Lung (tissue), 12 donors: Measurements from ENCODE around the gene MCEMP1. TPM values are rescaled to one million over a fixed set of nuclear protein-coding genes. Genes with fewer than 3 reads are reported as not detected.
"Not testable (repeated sequence)": the region's sequence is repeated elsewhere in the genome, so short reads cannot be mapped to it uniquely, and the experiment has no call there.

ENCODE experiments used
- ATAC-seq: fragments of 200-7000 bp; cut with Tn5 transposase; one replicate; pipeline ENCODE4 v1.9.1; 2020; ENCODE audit warnings: moderate number of reproducible peaks; ENCODE audit not compliant: insufficient read depth, low FRiP score
- DNase-seq, 3 donors: peaks; one replicate each; pipeline ENCODE4 v3.0.0-alpha.2; 2013 to 2017
- H3K27ac ChIP-seq, 2 donors: one replicate each; pipeline ENCODE4 v1.5.1; 2013; ENCODE audit warnings: mild to moderate bottlenecking in 2 of 2, moderate library complexity in 2 of 2, control low read depth in 1 of 2, inconsistent platforms in 1 of 2, low read depth in 1 of 2, low read length in 1 of 2
- H3K27me3 ChIP-seq, 3 donors: one replicate each; pipeline ENCODE4 v1.5.1; 2013; ENCODE audit warnings: low read length in 2 of 3; ENCODE audit not compliant: control insufficient read depth in 3 of 3, insufficient read depth in 3 of 3
- H3K36me3 ChIP-seq, 4 donors: one replicate each; pipeline ENCODE4 v1.5.1; 2013; ENCODE audit warnings: low read length in 4 of 4, mild to moderate bottlenecking in 1 of 4, moderate library complexity in 1 of 4; ENCODE audit not compliant: control insufficient read depth in 4 of 4, insufficient read depth in 4 of 4
- H3K4me1 ChIP-seq, 5 donors: one replicate each; pipeline ENCODE4 v1.5.1; 2013; ENCODE audit warnings: low read length in 5 of 5, mild to moderate bottlenecking in 2 of 5, moderate library complexity in 1 of 5; ENCODE audit not compliant: control insufficient read depth in 5 of 5, insufficient read depth in 5 of 5
- H3K4me3 ChIP-seq: one replicate; pipeline ENCODE4 v1.5.1; 2013; ENCODE audit warnings: mild to moderate bottlenecking, control low read depth, moderate library complexity
- H3K9ac ChIP-seq, 2 donors: one replicate each; pipeline ENCODE4 v1.5.1; 2013; ENCODE audit warnings: low read length in 2 of 2, control low read depth in 1 of 2; ENCODE audit not compliant: insufficient read depth in 1 of 2
- H3K9me3 ChIP-seq, 4 donors: one replicate each; pipeline ENCODE4 v1.5.1; 2013; ENCODE audit warnings: low read length in 3 of 4, mild to moderate bottlenecking in 1 of 4, moderate library complexity in 1 of 4; ENCODE audit not compliant: control insufficient read depth in 4 of 4, insufficient read depth in 3 of 4
- WGBS, 2 donors: extraction: QIAGEN DNeasy Blood & Tissue Kit; methylation state at CpG; one replicate each; pipeline ENCODE4 v1.1.7; 2013; 5-methylcytosine and 5-hydroxymethylcytosine counted together
- polyA plus RNA-seq, 2 donors: library from polyadenylated mRNA; stranded (reverse); fragments of 200-250 nt; gene quantifications; one replicate each; pipeline ENCODE4 v1.2.1, GENCODE V29; 2013
- total RNA-seq, 2 donors: library from RNA; depleted of rRNA in 1 of 2; stranded (reverse); fragments of >200 nt in 1 of 2; gene quantifications; one replicate each; pipeline ENCODE4 v1.2.1, GENCODE V29; 2014 to 2021
- TF ChIP-seq, protein P1 (sequence below): IDR thresholded peaks from 2 replicates; pipeline ENCODE4 v1.5.1; 2012; ENCODE audit warnings: mild to moderate bottlenecking; ENCODE audit errors: control extremely low read depth, extremely low read depth
- donor health status: control.
- donor health status: control.
- donor health status: Bipolar disorder and iron deficiency.
- donor health status: healthy.
- donor health status: DM: yes; HTN: yes; CAD: no.

MCEMP1 gene
- total and polyA plus RNA-seq, 4 donors = 2.5 to 298 (median 50.1) TPM

DNA sequence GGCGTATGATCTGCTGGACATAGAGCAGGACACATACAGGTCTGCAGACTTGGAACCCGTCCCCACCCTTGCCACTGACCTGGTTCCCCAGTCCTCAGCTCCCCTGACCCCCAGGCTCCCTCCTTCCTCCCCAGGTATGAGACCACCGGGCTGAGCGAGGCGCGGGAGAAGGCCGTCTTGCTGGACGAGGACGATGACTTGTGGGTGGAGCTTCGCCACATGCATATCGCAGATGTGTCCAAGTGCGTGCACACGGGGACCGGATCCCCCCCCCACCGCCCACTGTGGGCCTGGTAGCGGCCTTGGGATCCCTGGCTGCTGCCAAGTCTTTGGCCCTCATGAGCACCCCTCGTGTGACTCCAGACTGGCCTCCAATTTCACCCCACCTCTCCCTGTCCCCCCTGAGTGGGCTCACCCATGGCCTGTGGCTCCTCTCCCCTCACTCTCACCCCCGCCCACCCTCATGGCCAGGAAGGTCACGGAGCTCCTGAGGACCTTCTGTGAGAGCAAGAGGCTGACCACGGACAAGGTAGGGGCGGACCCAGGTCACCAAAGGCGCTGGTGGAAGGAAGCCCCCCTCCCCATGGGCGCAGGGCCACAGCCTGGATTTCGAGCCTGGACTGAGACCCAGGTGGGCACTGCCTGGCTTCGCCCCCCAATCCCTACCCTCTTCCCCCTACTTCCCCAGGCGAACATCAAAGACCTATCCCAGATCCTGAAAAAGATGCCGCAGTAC, 34.4 kb upstream of the MCEMP1 start:
- H3K36me3 ChIP-seq = peaks cover 0 to 21% (median 3%) of the 10 kb centered on the region in 4 donors
- ATAC-seq = no peak

DNA sequence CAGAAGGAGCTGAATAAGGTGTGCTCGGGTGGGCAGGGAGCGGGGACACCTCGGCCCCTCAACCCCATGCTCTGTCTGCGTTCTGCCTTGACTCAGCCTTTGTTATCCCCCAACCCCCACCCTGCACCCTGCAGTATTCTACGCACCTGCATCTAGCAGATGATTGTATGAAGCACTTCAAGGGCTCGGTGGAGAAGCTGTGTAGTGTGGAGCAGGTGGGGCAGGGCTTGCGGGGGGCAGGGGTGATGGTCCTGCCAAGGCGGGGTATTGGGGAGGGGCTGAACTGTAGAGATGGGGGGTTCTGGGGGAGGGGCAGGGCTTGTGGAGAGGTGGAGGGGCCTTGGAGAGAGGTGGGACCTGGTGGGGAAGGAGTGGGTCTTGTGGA, 33.9 kb upstream of the MCEMP1 start:
- Histone ChIP-seq H3K9me3 (peaks cover 0 to 2% (median 0%) of the 10 kb centered on the region in 4 donors), H3K4me3 (no peak overlapping the region), H3K4me1 (peaks cover 0 to 12% (median 0%) of the 10 kb centered on the region in 5 donors), H3K36me3 (peaks cover 0 to 24% (median 3%) of the 10 kb centered on the region in 4 donors), H3K27ac (no peak overlapping the region), H3K9ac (no peak overlapping the region), H3K27me3 (no peaks in the 10 kb centered on the region)
- ATAC-seq (no peak), DNase-seq (no peak)
- 93 to 97% methylated on average over 8 of the region's 8 CpGs for WGBS, 2 donors
- TF ChIP-seq, protein P1, sequence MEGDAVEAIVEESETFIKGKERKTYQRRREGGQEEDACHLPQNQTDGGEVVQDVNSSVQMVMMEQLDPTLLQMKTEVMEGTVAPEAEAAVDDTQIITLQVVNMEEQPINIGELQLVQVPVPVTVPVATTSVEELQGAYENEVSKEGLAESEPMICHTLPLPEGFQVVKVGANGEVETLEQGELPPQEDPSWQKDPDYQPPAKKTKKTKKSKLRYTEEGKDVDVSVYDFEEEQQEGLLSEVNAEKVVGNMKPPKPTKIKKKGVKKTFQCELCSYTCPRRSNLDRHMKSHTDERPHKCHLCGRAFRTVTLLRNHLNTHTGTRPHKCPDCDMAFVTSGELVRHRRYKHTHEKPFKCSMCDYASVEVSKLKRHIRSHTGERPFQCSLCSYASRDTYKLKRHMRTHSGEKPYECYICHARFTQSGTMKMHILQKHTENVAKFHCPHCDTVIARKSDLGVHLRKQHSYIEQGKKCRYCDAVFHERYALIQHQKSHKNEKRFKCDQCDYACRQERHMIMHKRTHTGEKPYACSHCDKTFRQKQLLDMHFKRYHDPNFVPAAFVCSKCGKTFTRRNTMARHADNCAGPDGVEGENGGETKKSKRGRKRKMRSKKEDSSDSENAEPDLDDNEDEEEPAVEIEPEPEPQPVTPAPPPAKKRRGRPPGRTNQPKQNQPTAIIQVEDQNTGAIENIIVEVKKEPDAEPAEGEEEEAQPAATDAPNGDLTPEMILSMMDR = no peak

More for the DNA sequence above, 34.4 kb upstream of the MCEMP1 start:
- TF ChIP-seq, protein P1 = no peak
- Histone ChIP-seq H3K9ac (no peak overlapping the region), H3K4me3 (no peak overlapping the region), H3K27me3 (no peaks in the 10 kb centered on the region), H3K4me1 (peaks cover 0 to 12% (median 0%) of the 10 kb centered on the region in 5 donors), H3K27ac (no peak overlapping the region), H3K9me3 (peaks cover 0 to 2% (median 0%) of the 10 kb centered on the region in 4 donors)
- 92 to 94% methylated on average over 27 of the region's 27 CpGs for WGBS, 2 donors
- no peak for DNase-seq

DNA sequence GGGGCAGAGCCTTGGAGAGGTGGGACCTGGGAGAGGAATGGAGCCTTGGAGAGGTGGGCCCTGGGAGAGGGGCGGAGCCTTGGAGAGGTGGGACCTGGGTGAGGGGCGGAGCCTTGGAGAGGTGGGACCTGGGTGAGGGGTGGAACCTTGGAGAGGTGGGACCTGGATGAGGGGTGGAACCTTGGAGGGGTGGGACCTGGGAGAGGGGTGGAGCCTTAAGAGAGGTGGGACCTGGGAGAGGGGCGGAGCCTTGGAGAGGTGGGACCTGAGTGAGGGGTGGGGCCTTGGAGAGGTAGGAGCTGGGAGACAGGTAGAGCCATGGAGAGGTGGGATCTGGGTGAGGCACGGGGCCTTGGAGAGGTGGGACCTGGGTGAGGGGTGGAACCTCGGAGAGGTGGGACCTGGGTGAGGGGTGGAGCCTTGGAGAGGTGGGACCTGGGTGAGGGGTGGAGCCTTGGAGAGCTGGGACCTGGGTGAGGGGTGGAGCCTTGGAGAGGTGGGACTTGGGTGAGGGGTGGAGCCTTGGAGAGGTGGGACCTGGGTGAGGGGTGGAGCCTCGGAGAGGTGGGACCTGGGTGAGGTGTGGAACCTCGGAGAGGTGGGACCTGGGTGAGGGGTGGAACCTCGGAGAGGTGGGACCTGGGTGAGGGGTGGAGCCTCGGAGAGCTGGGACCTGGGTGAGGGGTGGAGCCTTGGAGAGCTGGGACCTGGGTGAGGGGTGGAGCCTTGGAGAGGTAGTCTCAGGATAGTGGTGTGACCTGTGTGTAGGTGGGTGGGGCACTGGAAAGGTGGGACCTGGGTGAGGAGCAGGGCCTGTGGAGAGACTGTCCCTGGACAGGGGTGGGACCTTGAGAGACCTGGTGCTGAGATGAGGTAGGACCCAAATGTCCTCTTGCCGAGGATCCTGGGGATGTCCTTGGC, 33.0 kb upstream of the MCEMP1 start:
- not testable (repeated sequence) for DNase-seq, ATAC-seq, H3K4me3 ChIP-seq, H3K27me3 ChIP-seq, H3K9ac ChIP-seq, H3K27ac ChIP-seq, H3K9me3 ChIP-seq
- Histone ChIP-seq H3K4me1 (peaks cover 0 to 12% (median 0%) of the 10 kb centered on the region in 5 donors), H3K36me3 (peaks cover 0 to 24% (median 3%) of the 10 kb centered on the region in 4 donors)
- 67 to 91% methylated on average over 9 to 10 of the region's 10 CpGs for WGBS, 2 donors

DNA sequence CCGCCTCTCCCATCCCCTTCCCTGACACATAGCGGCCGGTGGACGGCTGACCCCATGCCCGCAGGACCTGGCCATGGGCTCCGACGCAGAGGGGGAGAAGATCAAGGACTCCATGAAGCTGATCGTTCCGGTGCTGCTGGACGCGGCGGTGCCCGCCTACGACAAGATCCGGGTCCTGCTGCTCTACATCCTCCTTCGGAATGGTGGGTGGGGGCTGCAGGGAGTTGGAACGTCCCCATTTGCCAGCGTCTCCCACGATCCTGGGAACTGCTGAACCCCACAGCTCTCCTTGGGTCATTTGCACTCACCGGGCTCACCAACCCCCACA, 32.4 kb upstream of the MCEMP1 start:
- H3K27me3 ChIP-seq = no peaks in the 10 kb centered on the region
- TF ChIP-seq, protein P1 = no peak
- H3K36me3 ChIP-seq = peaks cover 0 to 24% (median 3%) of the 10 kb centered on the region in 4 donors
- 95 to 96% methylated on average over 19 to 20 of the region's 20 CpGs for WGBS, 2 donors
- no peak overlapping the region for H3K4me3 ChIP-seq
- peaks cover 0 to 2% (median 0%) of the 10 kb centered on the region in 4 donors for H3K9me3 ChIP-seq
- no peak overlapping the region for H3K9ac ChIP-seq
- ATAC-seq = no peak
- H3K27ac ChIP-seq = no peak overlapping the region
- no peak for DNase-seq
- peaks cover 0 to 12% (median 0%) of the 10 kb centered on the region in 5 donors for H3K4me1 ChIP-seq
